Activated CD4-positive, alpha-beta memory T cell treated with anti-CD3 and anti-CD28 coated beads for 36 hours (primary cell): ENCODE data around the gene GDAP1L1. TPM values are rescaled to one million over a fixed set of nuclear protein-coding genes. Genes with fewer than 3 reads are reported as not detected.

Source experiments
- total RNA-seq, 2 experiments: library from RNA; stranded (reverse); gene quantifications; one replicate each; pipeline ENCODE4 v1.2.3, GENCODE V29; 2021

Gene GDAP1L1
- total RNA-seq, 2 experiments from 2014 or later, result not detected

Other genes starting within 250 kb of the GDAP1L1 start
- gene JPH2, start 60.1 kb upstream of the GDAP1L1 start, total RNA-seq, result not detected
- gene OSER1, start 36.5 kb upstream of the GDAP1L1 start, total RNA-seq, result 10 to 100 TPM; 23.4 to 24.2 TPM
- 1 to 10 TPM; 1.8 to 1.9 TPM for gene FITM2, start 63.9 kb downstream of the GDAP1L1 start, total RNA-seq
- gene R3HDML, start 89.7 kb downstream of the GDAP1L1 start, total RNA-seq, result not detected
- not detected for gene HNF4A, start 108.4 kb downstream of the GDAP1L1 start, total RNA-seq
- 10 to 100 TPM; 18.1 to 18.6 TPM for gene TTPAL, start 228.6 kb downstream of the GDAP1L1 start, total RNA-seq